NAMALWA (cell line): ENCODE measurements around the gene DENND11.
"Not testable (repeated sequence)": the region's sequence is repeated elsewhere in the genome, so short reads cannot be mapped to it uniquely, and the experiment has no call there.

Experiments used
- DNase-seq: peaks from one replicate; pipeline ENCODE4 v3.0.0-alpha.2; 2015; ENCODE audit warnings: low spot score

Gene DENND11

GRCh38 chr7:141706239-141707064 is 4.5 kb upstream of the DENND11 start:
- DNase-seq, result no peak

- no peak for DNase-seq
These were observed 2.8 kb upstream of the DENND11 start for GRCh38 chr7:141704741-141705140.

DNA sequence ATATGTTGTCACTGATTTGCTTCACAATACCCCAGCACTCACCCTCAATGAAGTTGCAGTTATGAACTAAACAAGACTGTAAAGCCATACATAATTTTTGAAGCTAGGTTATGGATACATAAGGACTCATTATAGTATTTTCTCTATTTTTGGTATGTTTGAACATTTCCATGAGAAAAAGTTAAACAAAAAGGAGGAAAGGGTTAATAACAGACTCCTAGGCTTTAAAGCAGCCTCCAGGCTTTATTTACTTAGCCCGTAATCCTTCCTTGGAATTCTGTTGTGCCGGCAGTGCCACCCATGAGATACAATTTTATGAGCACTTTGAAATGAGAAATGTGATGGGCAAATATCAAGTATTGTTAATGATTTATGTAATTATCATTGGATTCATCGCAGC is 2.1 kb upstream of the DENND11 start:
- DNase-seq, result no peak

DNA sequence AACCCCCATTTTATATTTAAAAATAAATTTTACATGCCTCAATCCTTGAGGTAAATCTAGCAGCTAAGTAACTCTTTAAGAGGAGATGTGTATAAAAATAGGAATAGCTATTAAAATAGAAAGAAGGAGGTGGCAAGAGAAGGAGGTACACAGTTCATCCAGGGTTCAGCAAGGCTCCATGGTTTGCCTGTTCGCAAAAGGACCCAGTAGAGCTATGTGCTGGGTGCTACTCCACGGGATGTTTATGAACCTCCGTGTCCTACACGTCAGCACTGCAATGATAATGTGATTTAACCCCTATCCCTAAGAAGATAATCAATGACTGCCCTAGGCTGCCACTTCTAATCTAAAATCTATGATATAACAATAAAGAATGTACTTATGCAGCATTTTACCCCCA is 926 bp upstream of the DENND11 start:
- DNase-seq, result no peak

DNA sequence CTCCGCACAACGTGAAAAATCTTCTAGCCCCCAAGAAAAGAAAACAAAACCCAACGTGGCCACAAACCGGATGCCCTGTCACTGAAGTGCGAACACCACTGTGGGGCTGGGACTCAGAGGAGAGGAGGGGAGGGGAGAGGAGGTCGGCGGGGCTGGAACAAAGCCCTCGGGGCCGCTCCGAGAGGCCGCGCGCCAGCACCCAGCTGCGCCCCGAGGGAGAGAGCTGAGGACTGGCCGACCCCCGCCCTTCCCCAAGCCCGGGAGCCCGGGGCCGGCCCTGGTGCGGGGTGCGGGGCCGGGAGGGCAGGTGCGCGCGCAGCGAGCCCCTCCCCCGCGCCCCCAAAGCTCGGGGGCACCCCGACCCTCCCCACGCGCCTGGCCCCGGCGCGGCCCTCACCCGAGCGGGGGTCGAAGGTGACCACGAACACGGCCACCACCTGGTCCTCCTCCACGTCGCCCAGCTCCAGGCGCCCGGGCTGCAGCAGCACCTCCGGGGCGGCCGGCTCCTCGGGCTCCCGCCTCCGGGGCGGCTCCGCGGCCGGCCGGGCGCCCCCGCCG is 398 bp downstream of the DENND11 start:
- DNase-seq, result peak; percentile 89

DNA sequence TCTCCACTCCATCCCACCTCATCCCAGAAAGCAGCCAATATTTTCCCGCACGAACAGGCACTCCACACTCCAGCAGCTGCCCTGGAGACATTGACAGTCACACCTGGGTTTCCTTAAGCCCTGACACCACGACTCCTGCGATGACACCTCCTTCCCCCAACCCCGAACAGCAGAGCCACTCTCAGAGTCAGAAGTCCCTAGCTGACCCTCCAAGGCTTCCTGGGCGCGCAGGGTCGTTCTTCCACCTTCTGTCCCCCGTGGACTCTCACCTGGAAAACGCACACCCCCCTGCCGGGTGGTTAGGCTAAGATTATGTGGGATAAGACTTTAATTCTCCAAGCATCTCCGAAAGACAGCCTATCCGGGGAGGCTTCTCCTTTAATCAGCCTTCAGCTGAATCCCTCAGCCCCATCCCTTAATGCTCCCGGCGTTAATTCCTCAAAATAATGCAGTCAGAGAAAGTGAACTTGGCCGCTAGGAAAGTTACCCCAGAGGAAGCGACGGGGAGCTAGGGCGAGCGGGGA is 1.1 kb downstream of the DENND11 start:
- DNase-seq, result peak; percentile 44

DNA sequence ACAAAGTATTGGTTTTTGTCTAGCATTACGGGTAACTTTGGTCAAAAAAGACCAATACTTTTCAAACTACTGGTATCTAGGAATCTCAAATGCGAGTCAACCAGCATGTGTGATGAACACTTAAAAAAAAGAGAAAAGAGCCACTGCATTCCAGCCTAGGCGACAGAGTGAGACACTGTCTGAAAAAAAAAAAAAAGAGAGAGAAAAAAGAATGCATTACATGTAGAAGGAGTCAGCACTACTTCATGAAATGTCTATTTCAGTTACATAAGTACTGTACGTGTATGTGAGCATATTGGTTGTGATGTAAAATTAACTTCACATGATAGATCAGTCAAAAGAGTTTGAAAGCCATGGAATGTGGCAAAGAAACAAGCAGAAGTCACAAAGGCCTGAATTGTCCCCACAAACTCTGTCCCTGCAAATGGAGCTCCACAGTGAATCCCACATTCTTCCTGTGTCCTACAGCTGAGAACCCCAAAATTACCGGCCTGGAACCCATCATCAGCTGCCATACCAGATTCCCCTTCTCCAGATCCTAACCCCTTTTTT is 1.6 kb downstream of the DENND11 start:
- DNase-seq, result peak; percentile 26

- no peak for DNase-seq
These were observed 2.1 kb downstream of the DENND11 start for GRCh38 chr7:141699860-141700259.

- DNase-seq, result peak; percentile 77
These were observed 3.5 kb downstream of the DENND11 start for GRCh38 chr7:141698247-141699015.

DNA sequence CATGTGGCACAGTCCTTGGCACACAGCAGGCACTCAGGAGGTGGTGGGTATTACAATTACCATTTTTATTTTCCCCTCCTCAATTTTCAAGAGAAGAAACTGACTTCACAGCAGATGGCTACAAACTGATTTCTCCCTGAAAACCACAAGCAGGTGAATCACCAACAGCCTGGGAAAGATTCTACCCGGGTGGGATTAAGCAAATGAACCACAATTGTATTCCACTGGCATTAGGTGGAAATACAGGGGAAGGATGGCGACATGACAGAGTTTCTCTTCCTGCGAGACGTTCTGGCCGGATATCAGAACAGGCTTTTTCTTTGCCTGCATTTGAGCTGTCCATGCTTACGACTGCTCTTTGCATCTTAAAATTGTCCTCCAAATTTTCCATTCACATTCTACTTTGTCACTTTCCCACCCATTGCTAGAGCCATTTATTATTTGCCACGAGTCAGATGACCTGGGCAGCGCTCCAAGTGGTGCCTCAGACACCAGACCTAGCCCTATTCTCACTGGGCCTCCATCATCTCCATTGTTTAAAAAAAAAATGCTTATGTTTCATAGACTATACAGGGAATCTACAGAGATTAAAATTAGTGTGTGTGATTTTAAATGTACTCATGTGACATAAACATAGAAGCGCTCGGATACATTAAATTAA is 4.6 kb downstream of the DENND11 start:
- no peak for DNase-seq

DNA sequence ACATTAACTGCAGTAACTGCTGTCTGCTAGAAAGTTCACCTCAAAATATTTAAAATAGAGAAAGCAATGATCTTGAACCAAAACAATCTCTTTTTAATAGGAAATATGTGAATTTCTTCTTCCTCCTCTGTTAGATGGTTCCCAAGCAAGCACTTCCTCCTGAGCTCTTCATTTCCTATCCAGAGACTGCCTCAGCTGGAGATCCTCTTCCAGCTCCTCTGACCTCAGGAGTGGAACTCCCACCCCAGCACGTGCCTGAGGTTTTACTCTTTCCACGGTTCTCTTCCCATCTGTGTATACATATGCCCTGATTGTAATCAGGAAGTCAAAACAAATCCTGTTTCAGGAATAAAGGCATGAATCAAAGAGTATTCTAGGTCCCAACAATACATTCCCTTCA is 5.6 kb downstream of the DENND11 start:
- no peak for DNase-seq

DNA sequence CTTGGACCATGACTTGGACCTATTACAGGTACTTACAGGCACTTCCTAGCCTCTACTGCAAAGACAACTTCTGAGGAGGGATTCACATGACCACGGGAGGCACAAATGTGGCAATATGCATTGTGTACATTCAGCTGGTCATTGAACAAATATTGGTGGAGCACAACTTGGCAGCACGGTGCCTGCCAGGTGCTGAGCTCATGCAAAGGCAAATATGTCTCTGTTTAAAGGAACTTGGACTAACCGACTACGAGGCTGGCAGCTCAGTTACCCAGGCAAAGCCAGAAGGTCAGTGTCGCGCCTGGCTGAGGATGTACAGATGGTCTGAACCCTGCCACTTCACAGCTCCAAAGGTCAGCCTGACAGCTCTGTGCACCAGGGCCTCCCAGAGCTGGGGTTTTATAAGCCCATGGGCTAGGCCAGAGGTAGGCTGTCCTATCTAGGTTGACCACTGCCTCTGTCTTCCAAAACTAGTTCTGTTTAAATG is 6.1 kb downstream of the DENND11 start:
- peak; percentile 14 for DNase-seq

DNA sequence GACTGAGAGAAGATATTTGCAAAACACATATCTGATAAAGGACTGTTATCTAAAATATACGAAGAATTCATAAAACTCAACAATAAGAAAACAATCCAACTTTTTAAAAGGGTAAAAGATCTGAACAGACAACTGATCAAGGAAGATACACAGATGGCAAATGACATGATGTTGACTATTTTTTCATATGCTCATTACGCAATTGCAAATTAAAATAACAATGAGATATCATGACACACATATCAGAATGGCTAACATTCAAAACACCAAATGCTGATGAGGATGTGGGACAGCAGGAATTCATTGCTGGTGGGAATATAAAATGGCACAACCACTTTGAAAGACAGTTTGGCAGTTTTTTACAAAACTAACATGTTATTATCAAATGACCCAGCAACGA is 8.9 kb downstream of the DENND11 start:
- no peak for DNase-seq

- DNase-seq, result no peak
These were observed 10.0 kb downstream of the DENND11 start for GRCh38 chr7:141691961-141692360.

DNA sequence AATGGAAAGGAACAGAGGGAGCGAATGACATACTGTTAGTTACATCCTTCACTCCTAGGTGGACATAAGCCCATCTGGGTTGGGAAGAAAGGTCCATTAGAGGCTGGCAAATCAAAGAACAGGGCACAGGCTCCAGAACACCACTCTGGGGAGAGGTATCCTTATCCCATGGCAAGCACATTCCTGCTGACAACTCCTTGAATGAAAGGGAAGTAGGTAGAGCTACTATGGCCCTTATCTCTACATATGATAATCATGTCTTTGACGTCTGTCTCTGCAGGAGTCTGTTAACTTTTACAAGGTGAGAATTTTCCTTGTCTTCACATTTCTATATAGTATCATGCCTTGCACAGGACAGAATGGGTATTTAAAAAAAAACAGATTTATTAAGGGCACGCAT is 10.4 kb downstream of the DENND11 start:
- DNase-seq, result no peak

DNA sequence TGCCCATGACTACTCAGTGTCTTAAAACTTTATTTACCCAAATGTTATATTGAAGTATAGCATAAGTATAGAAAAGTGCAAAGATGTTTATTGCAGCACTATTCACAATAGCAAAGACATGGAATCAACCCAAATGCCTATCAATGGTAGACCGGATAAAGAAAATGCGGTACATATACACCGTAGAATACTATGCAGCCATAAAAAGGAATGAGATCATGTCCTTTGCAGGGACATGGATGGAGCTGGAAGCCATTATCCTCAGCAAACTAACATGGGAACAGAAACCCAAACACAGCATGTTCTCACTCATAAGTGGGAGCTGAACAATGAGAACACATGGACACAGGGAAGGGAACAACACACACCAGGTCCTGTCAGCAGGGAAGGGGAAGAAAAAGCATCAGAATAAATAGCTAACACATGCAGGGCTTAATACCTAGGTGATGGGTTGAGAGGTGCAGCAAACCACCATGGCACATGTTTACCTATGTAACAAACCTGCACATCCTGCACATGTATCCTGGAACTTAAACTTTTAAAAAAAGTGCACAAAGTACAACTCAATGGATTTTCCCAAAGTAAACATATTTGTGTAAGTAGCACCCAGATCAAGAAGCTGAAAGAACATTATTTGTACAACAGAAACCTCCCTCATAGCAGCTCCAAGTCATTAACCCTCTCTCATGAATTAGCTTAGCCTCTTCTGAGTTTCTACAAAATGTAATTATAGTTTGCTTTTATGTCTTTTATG is 12.7 kb downstream of the DENND11 start:
- DNase-seq, result not testable (repeated sequence)

DNA sequence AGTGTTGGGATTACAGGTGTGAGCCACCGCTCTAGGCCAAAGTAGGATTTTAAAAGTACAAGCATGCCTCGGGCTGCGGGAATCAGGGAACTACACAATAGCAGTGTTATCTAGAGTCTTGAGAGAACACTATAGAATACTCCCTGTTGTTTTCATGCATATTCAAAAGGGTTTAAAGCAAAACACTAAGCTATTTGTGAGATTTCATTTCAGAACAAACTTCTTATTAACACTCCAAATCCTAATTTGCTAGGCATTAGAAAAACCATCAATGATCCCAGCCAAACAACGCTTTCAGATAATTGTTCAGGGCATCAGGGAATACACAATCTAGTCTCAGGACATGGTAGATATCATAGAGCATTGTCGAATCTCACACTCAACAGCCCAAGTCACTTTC is 13.9 kb downstream of the DENND11 start:
- DNase-seq, result no peak

- no peak for DNase-seq
These were observed 15.3 kb downstream of the DENND11 start for GRCh38 chr7:141686670-141687069.

- DNase-seq, result no peak
These were observed 15.9 kb downstream of the DENND11 start for GRCh38 chr7:141686074-141686473.

- DNase-seq, result no peak
These were observed 16.5 kb downstream of the DENND11 start for GRCh38 chr7:141685285-141686023.
